Lung (tissue), 12 donors: ENCODE results near the gene TMEM184B. TPM values are rescaled to one million over a fixed set of nuclear protein-coding genes. Genes with fewer than 3 reads are reported as not detected.

Source experiments
- ATAC-seq: fragments of 200-7000 bp; cut with Tn5 transposase; one replicate; pipeline ENCODE4 v1.9.1; 2020; ENCODE audit warnings: moderate number of reproducible peaks; ENCODE audit not compliant: insufficient read depth, low FRiP score
- DNase-seq, 3 donors: peaks; one replicate each; pipeline ENCODE4 v3.0.0-alpha.2; 2013 to 2017
- H3K27ac ChIP-seq, 2 donors: one replicate each; pipeline ENCODE4 v1.5.1; 2013; ENCODE audit warnings: mild to moderate bottlenecking in 2 of 2, moderate library complexity in 2 of 2, control low read depth in 1 of 2, inconsistent platforms in 1 of 2, low read depth in 1 of 2, low read length in 1 of 2
- H3K27me3 ChIP-seq, 3 donors: one replicate each; pipeline ENCODE4 v1.5.1; 2013; ENCODE audit warnings: low read length in 2 of 3; ENCODE audit not compliant: control insufficient read depth in 3 of 3, insufficient read depth in 3 of 3
- H3K36me3 ChIP-seq, 4 donors: one replicate each; pipeline ENCODE4 v1.5.1; 2013; ENCODE audit warnings: low read length in 4 of 4, mild to moderate bottlenecking in 1 of 4, moderate library complexity in 1 of 4; ENCODE audit not compliant: control insufficient read depth in 4 of 4, insufficient read depth in 4 of 4
- H3K4me1 ChIP-seq, 5 donors: one replicate each; pipeline ENCODE4 v1.5.1; 2013; ENCODE audit warnings: low read length in 5 of 5, mild to moderate bottlenecking in 2 of 5, moderate library complexity in 1 of 5; ENCODE audit not compliant: control insufficient read depth in 5 of 5, insufficient read depth in 5 of 5
- H3K4me3 ChIP-seq: one replicate; pipeline ENCODE4 v1.5.1; 2013; ENCODE audit warnings: mild to moderate bottlenecking, control low read depth, moderate library complexity
- H3K9ac ChIP-seq, 2 donors: one replicate each; pipeline ENCODE4 v1.5.1; 2013; ENCODE audit warnings: low read length in 2 of 2, control low read depth in 1 of 2; ENCODE audit not compliant: insufficient read depth in 1 of 2
- H3K9me3 ChIP-seq, 4 donors: one replicate each; pipeline ENCODE4 v1.5.1; 2013; ENCODE audit warnings: low read length in 3 of 4, mild to moderate bottlenecking in 1 of 4, moderate library complexity in 1 of 4; ENCODE audit not compliant: control insufficient read depth in 4 of 4, insufficient read depth in 3 of 4
- CTCF ChIP-seq: IDR thresholded peaks from 2 replicates; pipeline ENCODE4 v1.5.1; 2012; ENCODE audit warnings: mild to moderate bottlenecking; ENCODE audit errors: control extremely low read depth, extremely low read depth
- WGBS, 2 donors: extraction: QIAGEN DNeasy Blood & Tissue Kit; methylation state at CpG; one replicate each; pipeline ENCODE4 v1.1.7; 2013; 5-methylcytosine and 5-hydroxymethylcytosine counted together
- polyA plus RNA-seq, 2 donors: library from polyadenylated mRNA; stranded (reverse); fragments of 200-250 nt; gene quantifications; one replicate each; pipeline ENCODE4 v1.2.1, GENCODE V29; 2013
- total RNA-seq, 2 donors: library from RNA; depleted of rRNA in 1 of 2; stranded (reverse); fragments of >200 nt in 1 of 2; gene quantifications; one replicate each; pipeline ENCODE4 v1.2.1, GENCODE V29; 2014 to 2021
- donor health status: control.
- donor health status: control.
- donor health status: Bipolar disorder and iron deficiency.
- donor health status: healthy.
- donor health status: DM: yes; HTN: yes; CAD: no.

The TMEM184B gene
- total and polyA plus RNA-seq, 4 donors, result 26.3 to 82.4 (median 39.9) TPM

GRCh38 chr22:38223289-38223960, 49.4 kb downstream of the TMEM184B start:
- H3K27ac ChIP-seq, result peak overlapping the region in 1 of 2 donors; percentile 27
- 82 to 83% methylated on average over 12 of the region's 12 CpGs for WGBS, 2 donors
- H3K9me3 ChIP-seq, result no peaks in the 10 kb centered on the region
- H3K4me1 ChIP-seq, result peaks cover 0 to 33% (median 6%) of the 10 kb centered on the region in 5 donors
- ATAC-seq (no peak), DNase-seq (no peak)
- no peak overlapping the region for H3K9ac ChIP-seq
- peaks cover 5 to 57% (median 10%) of the 10 kb centered on the region in 4 donors for H3K36me3 ChIP-seq
- no peak for TF ChIP-seq CTCF
- H3K27me3 ChIP-seq, result no peaks in the 10 kb centered on the region
- no peak overlapping the region for H3K4me3 ChIP-seq

GRCh38 chr22:38222797-38223119, 50.1 kb downstream of the TMEM184B start:
- peak overlapping the region in 1 of 2 donors; percentile 27 for H3K27ac ChIP-seq
- DNase-seq, result no peak

GRCh38 chr22:38221908-38222796, 50.7 kb downstream of the TMEM184B start:
- TF ChIP-seq CTCF, result no peak
- DNase-seq (no peak), ATAC-seq (no peak)
- Histone ChIP-seq H3K27ac (peak overlapping the region in 1 of 2 donors; percentile 7), H3K9ac (no peak overlapping the region), H3K9me3 (no peaks in the 10 kb centered on the region), H3K4me1 (peaks cover 0 to 29% (median 8%) of the 10 kb centered on the region in 5 donors), H3K36me3 (peaks cover 4 to 46% (median 10%) of the 10 kb centered on the region in 4 donors), H3K4me3 (no peak overlapping the region), H3K27me3 (no peaks in the 10 kb centered on the region)
- WGBS, 2 donors, result 90 to 91% methylated on average over 25 of the region's 25 CpGs

More at GRCh38 chr22:38222797-38223119, 50.1 kb downstream of the TMEM184B start:
- 64% methylated on average over 8 of the region's 8 CpGs for WGBS, 2 donors
- H3K9ac ChIP-seq, result no peak overlapping the region
- H3K9me3 ChIP-seq, result no peaks in the 10 kb centered on the region
- ATAC-seq, result no peak
- peaks cover 0 to 33% (median 8%) of the 10 kb centered on the region in 5 donors for H3K4me1 ChIP-seq
- no peaks in the 10 kb centered on the region for H3K27me3 ChIP-seq
- H3K36me3 ChIP-seq, result peaks cover 4 to 51% (median 10%) of the 10 kb centered on the region in 4 donors
- no peak overlapping the region for H3K4me3 ChIP-seq
- no peak for TF ChIP-seq CTCF
